SK-N-MC (cell line): ENCODE measurements around the gene TMEM132C.

Source experiments
- DNase-seq: peaks from one replicate; pipeline ENCODE4 v3.0.0-alpha.2; 2011; ENCODE audit warnings: low read depth, low spot score
- H3K27ac ChIP-seq: fragments of 200-600 bp; sonication (generic); 2 replicates; pipeline ENCODE4 v1.5.1; 2016; ENCODE audit warnings: mixed run types
- H3K36me3 ChIP-seq: fragments of 200-600 bp; sonication (generic); 2 replicates; pipeline ENCODE4 v1.6.1; 2017; ENCODE audit warnings: antibody characterized with exemption, low read length, mixed read lengths; ENCODE audit not compliant: insufficient read depth
- H3K4me3 ChIP-seq: fragments of 200-600 bp; sonication (generic); 2 replicates; pipeline ENCODE4 v1.5.1; 2016
- H3K9ac ChIP-seq: fragments of 200-600 bp; sonication (generic); 2 replicates; pipeline ENCODE4 v1.8.0; 2017; ENCODE audit warnings: mixed run types, mixed read lengths; ENCODE audit not compliant: insufficient read length
- H3K9me3 ChIP-seq: fragments of 200-600 bp; sonication (generic); 2 replicates; pipeline ENCODE4 v1.6.1; 2017; ENCODE audit warnings: low read depth, mild to moderate bottlenecking, antibody characterized with exemption, low read length, moderate library complexity, mixed read lengths
- EZH2 ChIP-seq: fragments of 200-600 bp; sonication (generic); IDR thresholded peaks from one replicate; pipeline ENCODE4 v1.6.1; 2017; ENCODE audit warnings: antibody characterized with exemption
- FOXP2 ChIP-seq: optimal IDR thresholded peaks from 2 replicates; pipeline ENCODE3; 2011; ENCODE audit warnings: mild to moderate bottlenecking, moderate library complexity; ENCODE audit not compliant: insufficient read depth; ENCODE audit errors: extremely low read length, control extremely low read depth
- POLR2AphosphoS5 ChIP-seq: IDR thresholded peaks from 2 replicates; pipeline ENCODE4 v1.6.1; 2012; ENCODE audit warnings: mild to moderate bottlenecking, low read depth, low read length, borderline replicate concordance

Gene TMEM132C

DNA sequence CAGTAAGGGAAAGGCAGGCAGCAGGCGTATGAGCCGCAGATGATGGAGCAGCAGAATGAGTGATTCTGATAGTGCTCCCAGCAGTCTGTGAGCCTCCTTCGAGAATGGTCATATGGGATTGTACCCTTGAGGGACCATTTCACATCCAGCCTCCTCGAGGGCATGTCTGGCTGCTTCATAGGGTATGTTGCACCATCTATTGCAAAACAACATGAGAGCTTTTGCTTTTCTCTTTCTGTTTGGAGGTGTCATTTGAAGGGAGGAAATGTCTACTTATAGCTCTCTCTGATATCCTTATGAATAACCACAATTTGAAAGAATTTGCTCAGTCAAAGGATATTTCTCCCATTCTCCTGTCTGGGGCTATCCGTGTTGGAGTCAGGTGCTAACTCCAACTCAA, 172.8 kb downstream of the TMEM132C start:
- TF ChIP-seq EZH2 (no peak), POLR2AphosphoS5 (no peak), FOXP2 (no peak)
- Histone ChIP-seq H3K36me3 (no peaks in the 10 kb centered on the region), H3K4me3 (no peak overlapping the region), H3K9ac (no peak overlapping the region), H3K27ac (no peak overlapping the region), H3K9me3 (no peaks in the 10 kb centered on the region)
- DNase-seq: no peak

DNA sequence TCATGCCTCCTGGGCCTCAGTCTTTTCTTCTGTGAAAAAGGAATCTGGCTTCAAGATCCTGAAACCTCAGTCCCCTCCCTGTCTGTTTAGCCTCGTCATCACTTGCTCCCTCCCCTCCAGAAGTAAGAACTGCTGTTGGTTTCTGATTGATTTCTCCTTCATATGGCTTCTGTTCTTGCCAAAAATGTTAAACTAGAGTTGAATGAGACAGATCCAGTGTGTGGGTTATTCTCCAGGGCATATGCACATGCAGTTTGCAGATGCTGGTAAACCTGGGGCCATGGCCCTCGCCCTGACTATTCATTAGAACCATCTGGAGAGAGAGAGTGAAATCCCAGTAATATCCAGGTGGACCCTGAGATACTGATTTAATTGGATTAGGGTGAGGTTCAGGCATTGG, 175.1 kb downstream of the TMEM132C start:
- Histone ChIP-seq H3K9ac (no peak overlapping the region), H3K4me3 (no peak overlapping the region), H3K27ac (no peak overlapping the region), H3K36me3 (no peaks in the 10 kb centered on the region), H3K9me3 (no peaks in the 10 kb centered on the region)
- TF ChIP-seq EZH2 (no peak), POLR2AphosphoS5 (no peak), FOXP2 (no peak)
- no peak for DNase-seq

DNA sequence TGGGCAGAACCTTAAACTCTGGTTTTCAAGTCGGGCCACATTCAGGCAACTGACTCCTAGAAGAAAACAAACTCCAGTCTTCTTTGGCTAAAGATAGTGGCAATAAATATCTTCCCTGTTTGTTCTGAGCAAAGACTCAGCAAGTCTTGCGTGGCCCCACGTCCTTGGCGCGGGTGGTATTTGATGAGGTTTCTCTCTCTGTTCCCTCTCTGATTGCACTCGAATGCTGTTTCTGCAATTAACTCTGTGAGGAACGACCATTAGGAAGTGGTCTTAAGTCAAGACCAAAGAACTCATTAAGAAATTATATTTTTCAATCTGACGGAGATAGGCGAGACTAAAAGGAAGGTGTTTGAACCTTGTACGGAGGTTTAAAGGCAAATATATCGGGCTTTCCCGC, 177.6 kb downstream of the TMEM132C start:
- Histone ChIP-seq H3K9me3 (no peaks in the 10 kb centered on the region), H3K9ac (no peak overlapping the region), H3K27ac (no peak overlapping the region), H3K36me3 (no peaks in the 10 kb centered on the region), H3K4me3 (no peak overlapping the region)
- TF ChIP-seq FOXP2: no peak
- TF ChIP-seq EZH2: no peak
- TF ChIP-seq POLR2AphosphoS5: no peak
- no peak for DNase-seq

DNA sequence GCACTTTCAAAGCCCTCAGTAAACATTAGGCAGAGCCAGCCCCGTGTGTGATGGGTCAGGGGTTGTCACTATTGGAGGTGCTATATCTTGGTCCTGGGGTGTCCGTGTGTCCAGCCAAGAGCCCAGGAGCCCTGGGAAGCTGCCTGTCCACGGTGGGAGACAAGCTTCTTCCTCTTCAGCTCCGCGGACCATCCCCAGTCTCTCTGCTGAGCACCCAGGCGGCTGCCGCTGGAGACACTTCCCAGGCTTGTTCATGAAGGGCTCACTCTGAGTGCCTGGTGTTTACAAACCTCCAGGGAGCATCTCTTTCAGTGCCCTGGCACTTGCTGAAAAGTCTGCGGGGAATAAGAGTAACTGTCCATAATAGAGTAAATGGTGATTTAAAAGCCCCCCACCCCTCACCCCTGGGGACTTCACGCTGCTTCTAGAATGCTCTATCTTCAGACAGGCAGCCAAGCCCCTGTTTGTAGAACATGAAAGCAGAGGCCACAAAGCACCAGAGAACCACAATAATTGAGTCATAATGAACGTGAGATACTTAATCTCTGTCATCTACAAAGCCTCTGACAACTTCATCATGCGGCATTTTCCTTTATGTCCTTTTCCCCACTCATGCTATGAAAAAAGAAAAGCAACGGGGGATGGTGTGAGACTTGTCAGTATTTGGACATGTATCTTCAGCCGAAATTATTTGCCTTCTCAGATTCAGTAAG, 178.6 kb downstream of the TMEM132C start:
- TF ChIP-seq EZH2 (no peak), FOXP2 (no peak), POLR2AphosphoS5 (no peak)
- H3K27ac ChIP-seq: no peak overlapping the region
- no peak overlapping the region for H3K4me3 ChIP-seq
- DNase-seq: no peak
- no peak overlapping the region for H3K9ac ChIP-seq
- no peaks in the 10 kb centered on the region for H3K36me3 ChIP-seq
- H3K9me3 ChIP-seq: no peaks in the 10 kb centered on the region

DNA sequence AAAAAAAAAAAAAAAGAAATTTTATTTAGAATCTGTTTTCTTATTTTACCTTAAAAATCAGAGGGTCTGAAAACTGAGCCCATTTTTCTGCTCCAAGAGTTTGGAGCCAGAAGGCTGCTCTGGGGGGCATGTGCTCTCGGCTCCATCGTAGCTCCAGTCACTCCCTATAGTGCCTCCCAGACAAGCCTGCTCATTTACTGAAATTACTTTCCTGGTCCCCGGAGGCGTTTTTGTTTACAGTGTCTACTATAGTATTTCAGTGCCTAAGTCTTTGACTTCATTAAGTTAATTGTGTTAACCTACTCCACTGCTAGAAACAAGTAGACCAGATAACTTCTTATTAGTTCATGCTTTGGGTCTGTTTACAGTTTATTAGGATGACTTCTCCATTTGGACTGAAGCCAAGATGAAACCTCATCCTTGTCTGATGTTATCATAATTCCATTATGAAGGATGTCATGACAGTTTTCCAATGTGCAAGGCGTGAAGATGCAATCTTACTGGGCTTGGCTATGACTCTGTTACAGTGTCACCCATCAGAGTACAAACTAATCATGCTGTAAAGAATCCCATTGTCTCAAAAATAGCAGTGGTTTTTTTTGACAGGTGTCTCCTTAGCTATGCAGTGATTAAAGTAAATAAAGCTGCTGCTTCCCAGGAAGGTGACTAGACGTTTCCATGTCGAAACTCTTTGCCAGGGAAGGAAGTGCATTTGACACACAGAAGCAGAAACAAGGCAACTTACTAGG, 182.3 kb downstream of the TMEM132C start:
- H3K36me3 ChIP-seq: no peaks in the 10 kb centered on the region
- H3K9ac ChIP-seq: no peak overlapping the region
- no peak for TF ChIP-seq POLR2AphosphoS5
- TF ChIP-seq FOXP2: no peak
- no peak for TF ChIP-seq EZH2
- DNase-seq: no peak
- H3K27ac ChIP-seq: no peak overlapping the region
- H3K4me3 ChIP-seq: no peak overlapping the region
- no peaks in the 10 kb centered on the region for H3K9me3 ChIP-seq

DNA sequence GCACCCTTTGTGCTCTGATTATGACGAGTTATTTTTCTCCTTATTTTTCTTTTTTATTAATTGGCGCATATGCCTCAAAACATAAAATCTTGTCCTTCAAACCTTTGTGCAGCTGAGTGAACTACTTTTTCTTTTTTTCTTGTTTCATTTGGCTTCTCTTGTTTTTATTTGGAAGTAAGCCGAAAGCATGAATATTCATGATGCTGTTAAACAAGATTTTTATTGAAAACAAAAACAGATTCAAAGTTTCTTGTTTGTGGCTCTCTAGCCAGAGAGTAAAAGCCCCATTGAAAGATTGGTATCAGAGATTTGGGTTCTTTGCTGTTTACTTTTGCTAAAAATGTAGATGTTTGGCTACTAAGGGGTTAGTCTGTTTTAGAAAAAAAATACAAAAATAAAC, 183.8 kb downstream of the TMEM132C start:
- H3K9ac ChIP-seq: no peak overlapping the region
- H3K4me3 ChIP-seq: no peak overlapping the region
- H3K27ac ChIP-seq: no peak overlapping the region
- H3K36me3 ChIP-seq: no peaks in the 10 kb centered on the region
- H3K9me3 ChIP-seq: no peaks in the 10 kb centered on the region
- no peak for DNase-seq
- no peak for TF ChIP-seq POLR2AphosphoS5
- TF ChIP-seq FOXP2: no peak
- no peak for TF ChIP-seq EZH2

DNA sequence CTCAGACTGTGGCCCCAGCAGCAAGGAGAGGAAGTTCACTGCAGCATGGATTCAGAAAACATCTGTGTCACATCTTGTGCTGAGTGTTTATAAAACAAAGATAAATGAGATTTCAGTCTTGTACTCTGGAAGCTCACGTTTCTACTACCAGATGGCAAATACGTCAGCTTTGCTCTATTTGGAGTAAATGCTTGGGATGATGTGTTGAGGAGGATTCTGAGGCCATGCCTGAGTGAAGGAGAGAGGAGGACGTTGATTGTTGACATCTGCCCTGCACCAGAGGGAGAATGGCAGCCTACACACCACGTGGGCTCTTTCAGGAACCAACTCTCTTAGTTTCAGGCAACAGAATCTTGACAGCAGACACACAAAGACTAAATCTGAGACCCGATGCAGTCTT, 188.9 kb downstream of the TMEM132C start:
- no peak for TF ChIP-seq FOXP2
- no peak for TF ChIP-seq EZH2
- TF ChIP-seq POLR2AphosphoS5: no peak
- Histone ChIP-seq H3K4me3 (no peak overlapping the region), H3K27ac (no peak overlapping the region), H3K9ac (no peak overlapping the region), H3K9me3 (no peaks in the 10 kb centered on the region), H3K36me3 (no peaks in the 10 kb centered on the region)
- no peak for DNase-seq

DNA sequence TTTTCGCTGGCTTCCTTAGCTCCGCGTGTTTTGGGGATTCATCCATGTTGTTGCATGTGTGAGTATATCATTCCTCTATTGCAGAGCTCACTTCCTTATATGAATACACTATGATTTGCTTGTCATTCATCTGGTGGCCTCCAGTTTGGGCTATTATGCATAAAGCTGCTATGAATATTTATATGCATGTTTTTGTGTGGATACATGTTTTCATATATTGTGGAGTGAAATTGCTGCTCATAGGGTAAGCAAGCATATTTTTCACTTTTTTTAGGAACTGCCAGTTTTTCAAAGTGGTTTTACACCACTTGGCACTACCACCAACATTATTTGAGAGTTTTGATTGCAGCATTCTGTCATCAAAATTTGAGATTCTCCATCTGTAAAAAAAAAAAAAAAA, 190.0 kb downstream of the TMEM132C start:
- Histone ChIP-seq H3K27ac (no peak overlapping the region), H3K36me3 (no peaks in the 10 kb centered on the region), H3K9ac (no peak overlapping the region), H3K4me3 (no peak overlapping the region), H3K9me3 (no peaks in the 10 kb centered on the region)
- TF ChIP-seq FOXP2: no peak
- TF ChIP-seq POLR2AphosphoS5: no peak
- TF ChIP-seq EZH2: no peak
- no peak for DNase-seq
